ENCODE data around the gene SRBD1. TPM values are rescaled to one million over a fixed set of nuclear protein-coding genes. Genes with fewer than 3 reads are reported as not detected.

Gene SRBD1
- total RNA-seq, 4 donors from 2014 or later, result 13.5 to 36.2 (median 26.8) TPM

DNA sequence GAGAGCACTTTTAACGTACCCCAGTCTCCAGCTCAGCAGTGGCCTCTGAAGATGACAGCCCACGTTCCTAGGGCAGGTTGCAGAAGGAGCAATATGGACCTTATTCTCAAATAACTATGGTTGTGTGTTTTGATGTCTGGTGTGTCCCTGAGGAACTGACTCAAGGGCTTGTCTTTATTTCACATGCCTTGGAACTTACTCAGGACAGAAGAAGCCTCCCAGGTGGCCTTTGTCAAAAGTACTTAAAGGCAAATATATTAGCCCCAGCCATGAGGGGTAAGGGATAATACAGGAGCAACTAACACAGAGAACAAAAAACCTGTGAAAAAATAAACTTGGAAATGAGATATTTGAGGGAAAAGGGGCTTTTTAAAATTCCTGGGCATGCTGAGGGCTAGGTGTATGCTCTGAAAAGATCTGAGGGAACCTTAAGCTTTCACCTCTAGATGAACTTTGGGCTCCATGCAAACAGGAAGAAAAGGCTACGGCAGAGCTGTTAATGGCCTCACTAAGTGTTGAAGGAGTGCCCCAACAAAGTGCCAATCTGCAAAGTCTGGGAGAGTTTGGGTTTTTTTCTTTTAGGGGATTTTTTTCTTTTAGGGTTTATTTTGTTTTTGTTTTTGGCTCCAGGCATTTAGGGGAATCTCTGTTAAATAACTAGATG, 40.3 kb downstream of the SRBD1 start:
- no peak for DNase-seq
- TF ChIP-seq POLR2AphosphoS5 (IDR thresholded peaks at IDR 0.05), result no peak
- no peaks in the 10 kb centered on the region for H3K9me3 ChIP-seq
- peaks cover 0 to 18% (median 0%) of the 10 kb centered on the region in 4 donors for H3K36me3 ChIP-seq
- no peak overlapping the region for H3K4me3 ChIP-seq
- peak overlapping the region in 2 of 4 donors; percentile 22 to 23 for H3K27ac ChIP-seq
- intact Hi-C loops (cut with DNase I; ENCODE audit: low total_unique reads) (no loop called here), in situ Hi-C loops (cut with MboI; ENCODE audit: low pct_ligation_motif_present in 1 of 4, low pct_unique_long_range_greater_than_20kb in 1 of 4, low sequenced_read_pairs in 3 of 4) (no loop called here)
- peaks cover 3 to 16% (median 10%) of the 10 kb centered on the region in 4 donors for H3K4me1 ChIP-seq
- H3K27me3 ChIP-seq, result no peaks in the 10 kb centered on the region
- 70% methylated on average over 3 of the region's 3 CpGs; no CpG with 5 or more reads in 1 of the 2 donors for WGBS, 2 donors (ENCODE audit: low coverage in 1 of 2)

DNA sequence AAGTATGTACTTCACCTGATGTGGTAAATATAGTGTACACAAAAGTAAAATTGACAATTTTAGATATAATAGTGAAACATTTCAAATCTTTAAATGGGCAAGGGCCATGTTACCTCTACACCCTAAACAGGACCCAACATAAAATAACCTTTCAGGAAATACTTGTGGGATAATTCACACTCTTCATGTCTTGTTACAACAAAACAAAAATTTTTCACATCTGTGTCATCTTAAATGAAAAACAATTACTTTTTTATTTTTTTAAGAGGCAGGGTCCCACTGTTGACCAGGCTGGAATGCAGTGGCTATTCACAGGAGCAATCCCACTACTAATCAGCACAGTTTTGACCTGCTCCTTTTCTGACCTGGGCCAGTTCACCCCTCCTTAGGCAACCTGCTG, 42.1 kb downstream of the SRBD1 start:
- Histone ChIP-seq H3K27ac (peak overlapping the region in 3 of 4 donors; percentile 75 to 83 (median 77)), H3K36me3 (peaks cover 0 to 6% (median 0%) of the 10 kb centered on the region in 4 donors), H3K4me3 (no peak overlapping the region), H3K4me1 (peaks cover 3 to 16% (median 10%) of the 10 kb centered on the region in 4 donors), H3K27me3 (no peaks in the 10 kb centered on the region), H3K9me3 (no peaks in the 10 kb centered on the region)
- TF ChIP-seq POLR2A (IDR thresholded peaks at IDR 0.05) (no peak), EP300 (IDR thresholded peaks at IDR 0.05; ENCODE audit: low read depth) (no peak), POLR2AphosphoS5 (IDR thresholded peaks at IDR 0.05) (no peak)
- TF ChIP-seq, protein P1, sequence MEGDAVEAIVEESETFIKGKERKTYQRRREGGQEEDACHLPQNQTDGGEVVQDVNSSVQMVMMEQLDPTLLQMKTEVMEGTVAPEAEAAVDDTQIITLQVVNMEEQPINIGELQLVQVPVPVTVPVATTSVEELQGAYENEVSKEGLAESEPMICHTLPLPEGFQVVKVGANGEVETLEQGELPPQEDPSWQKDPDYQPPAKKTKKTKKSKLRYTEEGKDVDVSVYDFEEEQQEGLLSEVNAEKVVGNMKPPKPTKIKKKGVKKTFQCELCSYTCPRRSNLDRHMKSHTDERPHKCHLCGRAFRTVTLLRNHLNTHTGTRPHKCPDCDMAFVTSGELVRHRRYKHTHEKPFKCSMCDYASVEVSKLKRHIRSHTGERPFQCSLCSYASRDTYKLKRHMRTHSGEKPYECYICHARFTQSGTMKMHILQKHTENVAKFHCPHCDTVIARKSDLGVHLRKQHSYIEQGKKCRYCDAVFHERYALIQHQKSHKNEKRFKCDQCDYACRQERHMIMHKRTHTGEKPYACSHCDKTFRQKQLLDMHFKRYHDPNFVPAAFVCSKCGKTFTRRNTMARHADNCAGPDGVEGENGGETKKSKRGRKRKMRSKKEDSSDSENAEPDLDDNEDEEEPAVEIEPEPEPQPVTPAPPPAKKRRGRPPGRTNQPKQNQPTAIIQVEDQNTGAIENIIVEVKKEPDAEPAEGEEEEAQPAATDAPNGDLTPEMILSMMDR (IDR thresholded peaks at IDR 0.05), result no peak
- no peak for DNase-seq
- intact Hi-C loops (cut with DNase I; ENCODE audit: low total_unique reads), result no loop called here
- in situ Hi-C loops (cut with MboI; ENCODE audit: low pct_ligation_motif_present in 1 of 4, low pct_unique_long_range_greater_than_20kb in 1 of 4, low sequenced_read_pairs in 3 of 4), result no loop called here

- DNase-seq, result no peak
Measured at GRCh38 chr2:45567974-45568789, 42.9 kb downstream of the SRBD1 start.

DNA sequence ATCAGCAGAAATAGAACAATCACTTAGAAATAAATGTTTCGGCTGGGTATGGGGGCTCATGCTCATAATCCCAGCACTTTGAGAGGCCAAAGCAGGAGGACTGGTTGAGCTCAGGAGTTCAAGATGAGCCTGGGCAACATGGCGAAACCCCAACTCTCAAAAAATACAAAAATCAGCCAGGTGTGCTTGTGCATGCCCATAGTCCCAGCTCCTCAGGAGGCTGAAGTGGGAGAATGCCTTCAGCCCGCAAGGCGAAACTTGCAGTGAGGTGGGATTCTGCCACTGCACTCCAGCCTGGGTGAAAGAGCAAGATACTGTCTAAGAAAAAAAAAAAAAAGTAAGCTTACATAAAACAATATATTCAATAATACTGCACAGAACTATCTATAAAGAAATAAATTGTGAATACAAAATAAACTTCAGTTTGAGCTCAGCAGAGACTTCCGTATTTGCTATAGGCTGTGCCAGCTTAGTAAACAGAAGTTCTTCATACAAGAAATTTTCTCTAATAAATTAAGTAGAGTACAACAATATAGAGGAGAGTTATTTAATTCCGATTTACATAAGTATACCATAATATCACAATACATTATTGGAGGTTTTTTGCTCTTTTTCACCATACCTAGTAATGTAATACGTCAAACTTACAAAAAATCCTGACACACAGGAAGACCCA, 43.6 kb downstream of the SRBD1 start:
- H3K36me3 ChIP-seq, result no peaks in the 10 kb centered on the region
- H3K9me3 ChIP-seq, result no peaks in the 10 kb centered on the region
- no peaks in the 10 kb centered on the region for H3K27me3 ChIP-seq
- DNase-seq, result no peak
- peaks cover 3 to 16% (median 10%) of the 10 kb centered on the region in 4 donors for H3K4me1 ChIP-seq
- H3K27ac ChIP-seq, result peak overlapping the region; percentile 64 to 83 (median 76)
- WGBS, 2 donors (ENCODE audit: low coverage in 1 of 2), result 70 to 76% methylated on average over 7 of the region's 7 CpGs
- intact Hi-C loops (cut with DNase I; ENCODE audit: low total_unique reads), result no loop called here
- H3K4me3 ChIP-seq, result peak overlapping the region in 3 of 4 donors; percentile 2 to 44 (median 34)
- TF ChIP-seq POLR2A (IDR thresholded peaks at IDR 0.05) (no peak), POLR2AphosphoS5 (IDR thresholded peaks at IDR 0.05) (no peak), EP300 (IDR thresholded peaks at IDR 0.05; ENCODE audit: low read depth) (no peak)
- TF ChIP-seq, protein P1 (IDR thresholded peaks at IDR 0.05), result no peak
- in situ Hi-C loops (cut with MboI; ENCODE audit: low pct_ligation_motif_present in 1 of 4, low pct_unique_long_range_greater_than_20kb in 1 of 4, low sequenced_read_pairs in 3 of 4), result no loop called here

More at GRCh38 chr2:45567974-45568789, 42.9 kb downstream of the SRBD1 start:
- peaks cover 0 to 6% (median 0%) of the 10 kb centered on the region in 4 donors for H3K36me3 ChIP-seq
- TF ChIP-seq POLR2AphosphoS5 (IDR thresholded peaks at IDR 0.05) (peak in 2 of 3 donors; percentile 38 to 58), EP300 (IDR thresholded peaks at IDR 0.05; ENCODE audit: low read depth) (no peak), POLR2A (IDR thresholded peaks at IDR 0.05) (no peak)
- TF ChIP-seq, protein P1 (IDR thresholded peaks at IDR 0.05), result peak in 2 of 5 experiments; percentile 17 to 20
- in situ Hi-C loops (cut with MboI; ENCODE audit: low pct_ligation_motif_present in 1 of 4, low pct_unique_long_range_greater_than_20kb in 1 of 4, low sequenced_read_pairs in 3 of 4) (no loop called here), intact Hi-C loops (cut with DNase I; ENCODE audit: low total_unique reads) (no loop called here)
- WGBS, 2 donors (ENCODE audit: low coverage in 1 of 2), result 21 to 39% methylated on average over 5 of the region's 5 CpGs
- no peaks in the 10 kb centered on the region for H3K27me3 ChIP-seq
- peaks cover 3 to 16% (median 10%) of the 10 kb centered on the region in 4 donors for H3K4me1 ChIP-seq
- peak overlapping the region in 3 of 4 donors; percentile 2 to 44 (median 34) for H3K4me3 ChIP-seq
- peak overlapping the region; percentile 64 to 83 (median 76) for H3K27ac ChIP-seq
- H3K9me3 ChIP-seq, result no peaks in the 10 kb centered on the region

Data from transverse colon (tissue), 4 donors.